Stimulated activated CD4-positive, alpha-beta T cell treated with anti-CD3 and anti-CD28 coated beads, Interleukin-15, amount 100 ng/mL, for 24 hours (primary cell): ENCODE measurements around the gene UBE2L6.

Experiments used
- DNase-seq: peaks from one replicate; pipeline ENCODE4 v3.0.0-alpha.2; 2020

The UBE2L6 gene

GRCh38 chr11:57527056-57527631, 40.3 kb downstream of the UBE2L6 start:
- DNase-seq: peak; percentile 81

- no peak for DNase-seq
These were observed 44.1 kb downstream of the UBE2L6 start for GRCh38 chr11:57523419-57523818.

- no peak for DNase-seq
These were observed 46.4 kb downstream of the UBE2L6 start for GRCh38 chr11:57521116-57521515.

- DNase-seq: no peak
These were observed 51.4 kb downstream of the UBE2L6 start for GRCh38 chr11:57516061-57516443.

GRCh38 chr11:57515332-57516060, 52.0 kb downstream of the UBE2L6 start, which contains the start of gene SLC43A1:
Gene SLC43A1, minus strand, starts transcription at chr11:57515702. Its CDS starts 1,591 bp downstream, at chr11:57514111.
- DNase-seq: peak; percentile 73

- DNase-seq: peak; percentile 76
These were observed 52.7 kb downstream of the UBE2L6 start for GRCh38 chr11:57514538-57515331.

GRCh38 chr11:57513911-57514537, 53.4 kb downstream of the UBE2L6 start:
- peak; percentile 61 for DNase-seq

GRCh38 chr11:57513452-57513795, 54.0 kb downstream of the UBE2L6 start:
- DNase-seq: no peak

- no peak for DNase-seq
These were observed 54.6 kb downstream of the UBE2L6 start for GRCh38 chr11:57512646-57513451.

- DNase-seq: no peak
These were observed 55.6 kb downstream of the UBE2L6 start for GRCh38 chr11:57511741-57512430.

- DNase-seq: no peak
These were observed 58.9 kb downstream of the UBE2L6 start for GRCh38 chr11:57508341-57509170.

GRCh38 chr11:57506522-57506921, 61.0 kb downstream of the UBE2L6 start:
- DNase-seq: no peak

GRCh38 chr11:57504511-57504910, 63.0 kb downstream of the UBE2L6 start:
- no peak for DNase-seq

GRCh38 chr11:57502870-57503269, 64.6 kb downstream of the UBE2L6 start:
- no peak for DNase-seq

- no peak for DNase-seq
These were observed 65.1 kb downstream of the UBE2L6 start for GRCh38 chr11:57502376-57502775.

- DNase-seq: no peak
These were observed 65.5 kb downstream of the UBE2L6 start for GRCh38 chr11:57501953-57502352.
